HEK293 (cell line): ENCODE results near the gene ARFRP1.

Experiments used
- CTCF ChIA-PET: fragments of 350-600 bp; formaldehyde crosslinking; extraction: SDS; loops from one replicate; lab custom pipeline; 2021; ENCODE audit warnings: antibody characterized with exemption; lab: Yijun Ruan, JAX
- POLR2A ChIA-PET: fragments of 300-600 bp; formaldehyde crosslinking; extraction: SDS; loops from one replicate; lab custom pipeline; 2020; ENCODE audit warnings: antibody characterized with exemption, inconsistent platforms; lab: Yijun Ruan, JAX
- H3K27ac ChIP-seq: fragments of 200-500 bp; sonication (Bioruptor generic); 2 replicates; pipeline ENCODE4 v1.5.1; 2014; ENCODE audit warnings: low read depth, low read length, control low read depth, inconsistent platforms; ENCODE audit errors: extremely low read depth
- H3K36me3 ChIP-seq, 2 experiments: fragments of 200-500 bp in 1 of 2; sonication (Bioruptor generic) in 1 of 2; 1 replicate in 1 of 2; 2 replicates in 1 of 2; pipeline ENCODE4 v1.5.1; 2014 to 2017; ENCODE audit warnings: inconsistent platforms in 2 of 2, low read length in 2 of 2; ENCODE audit not compliant: control insufficient read depth in 2 of 2, insufficient read depth in 1 of 2
- H3K4me1 ChIP-seq: fragments of 200-500 bp; sonication (Bioruptor generic); 2 replicates; pipeline ENCODE4 v1.5.1; 2014; ENCODE audit warnings: mild to moderate bottlenecking, low read length, inconsistent platforms; ENCODE audit not compliant: control insufficient read depth, insufficient read depth
- H3K4me3 ChIP-seq: 2 replicates; pipeline ENCODE4 v1.5.1; 2011; ENCODE audit warnings: low read depth, mild to moderate bottlenecking, control low read depth, low read length, moderate library complexity
- H3K9me3 ChIP-seq: fragments of 200-500 bp; sonication (Bioruptor generic); 2 replicates; pipeline ENCODE4 v1.5.1; 2014; ENCODE audit warnings: low read depth, low read length, inconsistent platforms; ENCODE audit not compliant: control insufficient read depth, insufficient read depth
- BCL6B ChIP-seq: fragments of 450-650 bp; formaldehyde crosslinking; IDR thresholded peaks from 2 replicates; pipeline ENCODE4 v1.5.1; 2017; ENCODE audit warnings: missing biosample characterization, missing genetic modification characterization
- ELK4 ChIP-seq: IDR thresholded peaks from 2 replicates; pipeline ENCODE4 v1.6.1; 2011; ENCODE audit warnings: mild to moderate bottlenecking, low read depth, low read length, borderline replicate concordance
- GLIS2 ChIP-seq: fragments of 450-650 bp; formaldehyde crosslinking; IDR thresholded peaks from 2 replicates; pipeline ENCODE4 v1.5.1; 2016; ENCODE audit warnings: missing biosample characterization, missing genetic modification characterization
- HOXA7 ChIP-seq: sonication (generic); formaldehyde crosslinking; IDR thresholded peaks from 2 replicates; pipeline ENCODE4 v1.8.1; 2022; ENCODE audit warnings: missing genetic modification reagents, borderline replicate concordance
- SP2 ChIP-seq: fragments of 450-650 bp; formaldehyde crosslinking; IDR thresholded peaks from 2 replicates; pipeline ENCODE4 v1.5.1; 2016; ENCODE audit warnings: missing biosample characterization, missing genetic modification characterization
- ZBTB44 ChIP-seq: fragments of 450-650 bp; IDR thresholded peaks from 2 replicates; pipeline ENCODE4 v1.5.1; 2018; ENCODE audit warnings: missing biosample characterization, mild to moderate bottlenecking, missing genetic modification characterization
- ZFP3 ChIP-seq: fragments of 450-650 bp; formaldehyde crosslinking; IDR thresholded peaks from 2 replicates; pipeline ENCODE4 v1.5.1; 2016; ENCODE audit warnings: low read depth, missing biosample characterization, missing genetic modification characterization
- ZNF112 ChIP-seq: fragments of 450-650 bp; formaldehyde crosslinking; IDR thresholded peaks from 2 replicates; pipeline ENCODE4 v1.5.0; 2017; ENCODE audit warnings: missing biosample characterization, missing genetic modification characterization
- ZNF18 ChIP-seq: fragments of 450-650 bp; formaldehyde crosslinking; IDR thresholded peaks from 2 replicates; pipeline ENCODE4 v1.5.1; 2016; ENCODE audit warnings: missing biosample characterization, missing genetic modification characterization
- ZNF2 ChIP-seq: fragments of 450-650 bp; formaldehyde crosslinking; IDR thresholded peaks from 2 replicates; pipeline ENCODE4 v1.5.1; 2016; ENCODE audit warnings: missing biosample characterization, missing genetic modification characterization
- ZNF223 ChIP-seq: fragments of 450-650 bp; formaldehyde crosslinking; IDR thresholded peaks from 2 replicates; pipeline ENCODE4 v1.5.1; 2016; ENCODE audit warnings: missing biosample characterization, missing genetic modification characterization
- ZNF26 ChIP-seq: fragments of 450-650 bp; formaldehyde crosslinking; IDR thresholded peaks from 2 replicates; pipeline ENCODE4 v1.5.1; 2016; ENCODE audit warnings: missing biosample characterization, missing genetic modification characterization
- ZNF266 ChIP-seq: fragments of 450-650 bp; formaldehyde crosslinking; IDR thresholded peaks from 2 replicates; pipeline ENCODE4 v1.5.1; 2016; ENCODE audit warnings: missing biosample characterization, missing genetic modification characterization, low read depth
- ZNF280C ChIP-seq: fragments of 450-650 bp; formaldehyde crosslinking; IDR thresholded peaks from 2 replicates; pipeline ENCODE4 v1.5.1; 2016; ENCODE audit warnings: missing biosample characterization, missing genetic modification characterization
- ZNF292 ChIP-seq: fragments of 450-650 bp; formaldehyde crosslinking; IDR thresholded peaks from 2 replicates; pipeline ENCODE4 v1.5.1; 2016; ENCODE audit warnings: low read depth, missing biosample characterization, missing genetic modification characterization, borderline replicate concordance
- ZNF354C ChIP-seq: fragments of 450-650 bp; formaldehyde crosslinking; IDR thresholded peaks from 2 replicates; pipeline ENCODE4 v1.5.1; 2016; ENCODE audit warnings: missing biosample characterization, missing genetic modification characterization, low read depth, borderline replicate concordance
- ZNF433 ChIP-seq: fragments of 450-650 bp; formaldehyde crosslinking; IDR thresholded peaks from 2 replicates; pipeline ENCODE4 v1.5.1; 2016; ENCODE audit warnings: missing biosample characterization, missing genetic modification characterization, low read depth
- ZNF521 ChIP-seq: fragments of 450-650 bp; formaldehyde crosslinking; IDR thresholded peaks from 2 replicates; pipeline ENCODE4 v1.5.1; 2017; ENCODE audit warnings: missing biosample characterization, mild to moderate bottlenecking, missing genetic modification characterization
- ZNF561 ChIP-seq: fragments of 450-650 bp; IDR thresholded peaks from 2 replicates; pipeline ENCODE4 v1.5.1; 2018; ENCODE audit warnings: missing biosample characterization, missing genetic modification characterization, borderline replicate concordance
- ZNF624 ChIP-seq: fragments of 450-650 bp; formaldehyde crosslinking; IDR thresholded peaks from 2 replicates; pipeline ENCODE4 v1.5.1; 2017; ENCODE audit warnings: missing biosample characterization, missing genetic modification characterization
- ZNF645 ChIP-seq: fragments of 450-650 bp; formaldehyde crosslinking; IDR thresholded peaks from 2 replicates; pipeline ENCODE4; 2016; ENCODE audit warnings: missing biosample characterization, missing genetic modification characterization
- ZNF660 ChIP-seq: fragments of 450-650 bp; IDR thresholded peaks from 2 replicates; pipeline ENCODE4 v1.5.1; 2018; ENCODE audit warnings: missing biosample characterization, mild to moderate bottlenecking, missing genetic modification characterization
- TF ChIP-seq, protein P1 (sequence below): fragments of 450-650 bp; formaldehyde crosslinking; IDR thresholded peaks from 2 replicates; pipeline ENCODE4 v1.5.1; 2016; ENCODE audit warnings: missing biosample characterization, missing genetic modification characterization

Gene ARFRP1

GRCh38 chr20:63740070-63740626 is 32.4 kb upstream of the ARFRP1 start:
- Histone ChIP-seq H3K9me3 (no peaks in the 10 kb centered on the region), H3K36me3 (peaks cover 4 to 47% of the 10 kb centered on the region in 2 experiments; a peak in 1 of 3 replicates), H3K4me3 (peak overlapping the region; percentile 54), H3K27ac (peak overlapping the region; percentile 79), H3K4me1 (no peaks in the 10 kb centered on the region; the same call in 1 of the 2 replicates)
- ChIA-PET POLR2A (interaction anchor here (0.6 to 1.6 kb wide), 8 partner anchors 10 to 240 kb away, joined by 3 to 13 read pairs (median 6); partner anchors contain the start of genes ARFRP1, PRPF6, TPD52L2 and ZGPAT), CTCF (interaction anchor here (0.8 kb wide), 1 partner anchor 204 kb away, joined by 3 read pairs; no protein-coding TSS in a partner anchor)
- TF ChIP-seq ZNF18 (tag by site-specific recombination) (no peak), ZNF112 (tag by site-specific recombination) (no peak), BCL6B (tag by site-specific recombination) (no peak), ZFP3 (tag by site-specific recombination) (no peak), SP2 (tag by site-specific recombination) (peak; percentile 21; the same call in 1 of the 2 replicates), ZNF292 (tag by site-specific recombination) (no peak), ZNF354C (no peak), GLIS2 (tag by site-specific recombination) (no peak), ZNF433 (tag by site-specific recombination) (no peak), ZNF280C (no peak), ZNF660 (tag by site-specific recombination) (no peak), ZNF624 (tag by site-specific recombination) (no peak), ZNF2 (tag by site-specific recombination) (no peak), ZBTB44 (tag by site-specific recombination) (no peak), ELK4 (no peak), HOXA7 (CRISPR knock-in tag) (no peak), ZNF645 (tag by site-specific recombination) (no peak), ZNF561 (tag by site-specific recombination) (peak; percentile 67), ZNF521 (tag by site-specific recombination) (no peak), ZNF26 (no peak), ZNF223 (tag by site-specific recombination) (no peak), ZNF266 (tag by site-specific recombination) (no peak)
- TF ChIP-seq, protein P1, sequence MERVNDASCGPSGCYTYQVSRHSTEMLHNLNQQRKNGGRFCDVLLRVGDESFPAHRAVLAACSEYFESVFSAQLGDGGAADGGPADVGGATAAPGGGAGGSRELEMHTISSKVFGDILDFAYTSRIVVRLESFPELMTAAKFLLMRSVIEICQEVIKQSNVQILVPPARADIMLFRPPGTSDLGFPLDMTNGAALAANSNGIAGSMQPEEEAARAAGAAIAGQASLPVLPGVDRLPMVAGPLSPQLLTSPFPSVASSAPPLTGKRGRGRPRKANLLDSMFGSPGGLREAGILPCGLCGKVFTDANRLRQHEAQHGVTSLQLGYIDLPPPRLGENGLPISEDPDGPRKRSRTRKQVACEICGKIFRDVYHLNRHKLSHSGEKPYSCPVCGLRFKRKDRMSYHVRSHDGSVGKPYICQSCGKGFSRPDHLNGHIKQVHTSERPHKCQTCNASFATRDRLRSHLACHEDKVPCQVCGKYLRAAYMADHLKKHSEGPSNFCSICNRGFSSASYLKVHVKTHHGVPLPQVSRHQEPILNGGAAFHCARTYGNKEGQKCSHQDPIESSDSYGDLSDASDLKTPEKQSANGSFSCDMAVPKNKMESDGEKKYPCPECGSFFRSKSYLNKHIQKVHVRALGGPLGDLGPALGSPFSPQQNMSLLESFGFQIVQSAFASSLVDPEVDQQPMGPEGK (tag by site-specific recombination) = no peak
